NCI-H146 (cell line): ENCODE measurements around the gene DYDC2.
"Not testable (repeated sequence)": the region's sequence is repeated elsewhere in the genome, so short reads cannot be mapped to it uniquely, and the experiment has no call there.

Source experiments
- DNase-seq: peaks from one replicate; lab custom pipeline; 2025; lab: John Stamatoyannopoulos, UW

The DYDC2 gene

GRCh38 chr10:80356563-80356988 is at the start of gene DYDC2, which contains the start of gene DYDC1:
Gene DYDC2, plus strand, starts transcription at chr10:80356781. Its CDS starts 5,663 bp downstream, at chr10:80362444.
Gene DYDC1, minus strand, starts transcription at chr10:80356755. Its CDS starts 4,154 bp downstream, at chr10:80352601.
- peak; percentile 78 for DNase-seq

- no peak for DNase-seq
These were observed 43.1 kb upstream of the DYDC2 start for GRCh38 chr10:80313523-80313922.

- DNase-seq = no peak
These were observed 41.2 kb upstream of the DYDC2 start for GRCh38 chr10:80315391-80315790.

GRCh38 chr10:80318742-80319141 is 37.8 kb upstream of the DYDC2 start:
- no peak for DNase-seq

- no peak for DNase-seq
These were observed 37.3 kb upstream of the DYDC2 start for GRCh38 chr10:80319318-80319717.

- no peak for DNase-seq
These were observed 36.8 kb upstream of the DYDC2 start for GRCh38 chr10:80319725-80320290.

- DNase-seq = no peak
These were observed 36.2 kb upstream of the DYDC2 start for GRCh38 chr10:80320377-80320776.

- DNase-seq = no peak
These were observed 35.4 kb upstream of the DYDC2 start for GRCh38 chr10:80321183-80321582.

- DNase-seq = no peak
These were observed 34.4 kb upstream of the DYDC2 start for GRCh38 chr10:80322158-80322557.

GRCh38 chr10:80322711-80323110 is 33.9 kb upstream of the DYDC2 start:
- no peak for DNase-seq

GRCh38 chr10:80323311-80323710 is 33.3 kb upstream of the DYDC2 start:
- no peak for DNase-seq

GRCh38 chr10:80324086-80324485 is 32.5 kb upstream of the DYDC2 start:
- no peak for DNase-seq

GRCh38 chr10:80324891-80325364 is 31.7 kb upstream of the DYDC2 start:
- no peak for DNase-seq

GRCh38 chr10:80333983-80334382 is 22.6 kb upstream of the DYDC2 start:
- no peak for DNase-seq

- no peak for DNase-seq
These were observed 12.3 kb upstream of the DYDC2 start for GRCh38 chr10:80344276-80344675.

GRCh38 chr10:80344912-80345311 is 11.7 kb upstream of the DYDC2 start:
- DNase-seq = no peak

GRCh38 chr10:80350251-80350650 is 6.3 kb upstream of the DYDC2 start:
- no peak for DNase-seq

GRCh38 chr10:80351220-80351619 is 5.4 kb upstream of the DYDC2 start:
- no peak for DNase-seq

- DNase-seq = peak; percentile 64
These were observed 639 bp downstream of the DYDC2 start for GRCh38 chr10:80356989-80357850.

GRCh38 chr10:80357851-80358125 is 1.2 kb downstream of the DYDC2 start:
- DNase-seq = no peak

- DNase-seq = not testable (repeated sequence)
These were observed 2.3 kb downstream of the DYDC2 start for GRCh38 chr10:80358925-80359324.

GRCh38 chr10:80359644-80360043 is 3.1 kb downstream of the DYDC2 start:
- no peak for DNase-seq

- DNase-seq = no peak
These were observed 8.9 kb downstream of the DYDC2 start for GRCh38 chr10:80365510-80365909.

GRCh38 chr10:80371467-80371866 is 14.9 kb downstream of the DYDC2 start:
- DNase-seq = peak; percentile 8
